HEK293T (cell line): ENCODE results near the gene TTC8.

Experiments
- CTCF ChIA-PET: fragments of 350-600 bp; formaldehyde crosslinking; extraction: SDS; loops from one replicate; lab custom pipeline; 2021; ENCODE audit warnings: antibody characterized with exemption, inconsistent platforms; lab: Yijun Ruan, JAX
- POLR2A ChIA-PET: fragments of 350-600 bp; formaldehyde crosslinking; extraction: SDS; loops from one replicate; lab custom pipeline; 2020; ENCODE audit warnings: antibody characterized with exemption, inconsistent platforms; lab: Yijun Ruan, JAX
- DNase-seq: peaks from one replicate; pipeline ENCODE4 v3.0.0; 2012; ENCODE audit warnings: mixed read lengths; ENCODE audit errors: extremely low spot score
- ARNT ChIP-seq: fragments of 450-650 bp; IDR thresholded peaks from 2 replicates; pipeline ENCODE4 v1.6.1; 2017; ENCODE audit warnings: mild to moderate bottlenecking
- BHLHE40 ChIP-seq: fragments of 450-650 bp; IDR thresholded peaks from 2 replicates; pipeline ENCODE4 v1.6.1; 2016; ENCODE audit warnings: mild to moderate bottlenecking, moderate library complexity, borderline replicate concordance
- CTBP1 ChIP-seq: fragments of 450-650 bp; IDR thresholded peaks from 2 replicates; pipeline ENCODE4 v1.6.1; 2016; ENCODE audit warnings: borderline replicate concordance
- ELF4 ChIP-seq: fragments of 450-650 bp; IDR thresholded peaks from 2 replicates; pipeline ENCODE4 v1.6.1; 2017; ENCODE audit warnings: antibody characterized with exemption
- FOXA1 ChIP-seq: fragments of 450-650 bp; IDR thresholded peaks from 2 replicates; pipeline ENCODE4 v1.6.1; 2016; ENCODE audit warnings: mild to moderate bottlenecking
- FOXK2 ChIP-seq: fragments of 450-650 bp; IDR thresholded peaks from 2 replicates; pipeline ENCODE4 v1.6.1; 2016; ENCODE audit warnings: mild to moderate bottlenecking
- FOXM1 ChIP-seq: fragments of 450-650 bp; IDR thresholded peaks from 2 replicates; pipeline ENCODE4 v1.6.1; 2017; ENCODE audit warnings: mild to moderate bottlenecking, borderline replicate concordance
- HDGF ChIP-seq: fragments of 450-650 bp; IDR thresholded peaks from 2 replicates; pipeline ENCODE4 v1.6.1; 2017; ENCODE audit warnings: antibody characterized with exemption, borderline replicate concordance
- L3MBTL2 ChIP-seq: fragments of 450-650 bp; conservative IDR thresholded peaks from 2 replicates; pipeline ENCODE4 v1.6.1; 2016; ENCODE audit warnings: mild to moderate bottlenecking
- LEF1 ChIP-seq: fragments of 450-650 bp; IDR thresholded peaks from 2 replicates; pipeline ENCODE4 v1.6.1; 2017; ENCODE audit warnings: mild to moderate bottlenecking, borderline replicate concordance
- NFRKB ChIP-seq: fragments of 450-650 bp; IDR thresholded peaks from 2 replicates; pipeline ENCODE4 v1.6.1; 2016; ENCODE audit warnings: mild to moderate bottlenecking, moderate library complexity
- PKNOX1 ChIP-seq: fragments of 450-650 bp; IDR thresholded peaks from 2 replicates; pipeline ENCODE4 v1.6.1; 2016
- SP1 ChIP-seq: fragments of 450-650 bp; IDR thresholded peaks from 2 replicates; pipeline ENCODE4 v1.6.1; 2017
- SUZ12 ChIP-seq: fragments of 450-650 bp; IDR thresholded peaks from 2 replicates; pipeline ENCODE4 v1.6.1; 2016; ENCODE audit warnings: mild to moderate bottlenecking
- TARDBP ChIP-seq: fragments of 450-650 bp; IDR thresholded peaks from 2 replicates; pipeline ENCODE4 v1.6.1; 2016
- ZNF384 ChIP-seq: fragments of 450-650 bp; IDR thresholded peaks from 2 replicates; pipeline ENCODE4 v1.6.1; 2016

Gene TTC8

GRCh38 chr14:88908216-88908615 lies 83.8 kb downstream of the TTC8 start:
- CTCF ChIA-PET = no interaction called here
- no peak for TF ChIP-seq CTBP1
- no peak for TF ChIP-seq FOXA1
- no peak for TF ChIP-seq HDGF
- TF ChIP-seq PKNOX1 = no peak
- no peak for TF ChIP-seq SUZ12
- TF ChIP-seq TARDBP = no peak
- TF ChIP-seq SP1 = no peak
- no peak for TF ChIP-seq FOXK2
- no peak for TF ChIP-seq NFRKB
- TF ChIP-seq ARNT = no peak
- TF ChIP-seq FOXM1 = no peak
- no peak for TF ChIP-seq ZNF384
- no peak for TF ChIP-seq LEF1
- no peak for TF ChIP-seq ELF4
- no peak for TF ChIP-seq BHLHE40
- no peak for TF ChIP-seq L3MBTL2
- DNase-seq = no peak
- POLR2A ChIA-PET = no interaction called here

GRCh38 chr14:88910386-88910785 lies 85.9 kb downstream of the TTC8 start:
- no peak for TF ChIP-seq CTBP1
- TF ChIP-seq ELF4 = no peak
- no peak for TF ChIP-seq LEF1
- no peak for TF ChIP-seq FOXK2
- no peak for TF ChIP-seq FOXA1
- no peak for TF ChIP-seq HDGF
- DNase-seq = no peak
- ChIA-PET CTCF (no interaction called here), POLR2A (no interaction called here)

GRCh38 chr14:88911809-88912208 lies 87.4 kb downstream of the TTC8 start:
- POLR2A ChIA-PET = no interaction called here

GRCh38 chr14:88914956-88915355 lies 90.5 kb downstream of the TTC8 start:
- CTCF ChIA-PET = no interaction called here
- TF ChIP-seq NFRKB (no peak), FOXM1 (no peak), ZNF384 (no peak), FOXA1 (no peak), SP1 (no peak), L3MBTL2 (no peak), FOXK2 (no peak), TARDBP (no peak), ELF4 (no peak), PKNOX1 (no peak), BHLHE40 (no peak), CTBP1 (no peak), HDGF (no peak), SUZ12 (no peak), ARNT (no peak), LEF1 (no peak)
- POLR2A ChIA-PET = no interaction called here
- no peak for DNase-seq

More at GRCh38 chr14:88911809-88912208, 87.4 kb downstream of the TTC8 start:
- TF ChIP-seq L3MBTL2 = no peak
- no peak for TF ChIP-seq SP1
- TF ChIP-seq ZNF384 = no peak
- TF ChIP-seq ELF4 = no peak
- TF ChIP-seq CTBP1 = no peak
- no peak for TF ChIP-seq TARDBP
- no peak for TF ChIP-seq FOXM1
- no peak for TF ChIP-seq BHLHE40
- no peak for TF ChIP-seq LEF1
- no peak for DNase-seq
- CTCF ChIA-PET = interaction anchor here (0.6 kb wide), 1 partner anchor 1370 kb away, joined by 4 read pairs; no protein-coding TSS in a partner anchor

- CTCF ChIA-PET = no interaction called here
These were observed 95.1 kb downstream of the TTC8 start for GRCh38 chr14:88919502-88919901.

More at GRCh38 chr14:88919502-88919901, 95.1 kb downstream of the TTC8 start:
- POLR2A ChIA-PET = no interaction called here
- DNase-seq = no peak
- TF ChIP-seq HDGF (no peak), TARDBP (no peak)
